Adipocyte (in vitro differentiated cells): ENCODE results near the gene ZNF668.

ENCODE experiments used
- DNase-seq: peaks from one replicate; pipeline ENCODE4 v3.0.0-alpha.2; 2015; ENCODE audit warnings: low read depth
- H3K27me3 ChIP-seq: replicated peaks from 2 replicates; pipeline ENCODE4 v1.7.0; 2013; ENCODE audit warnings: mild to moderate bottlenecking, low read length, moderate library complexity; ENCODE audit not compliant: control insufficient read depth, insufficient read depth
- H3K36me3 ChIP-seq: 2 replicates; pipeline ENCODE4 v1.7.0; 2013; ENCODE audit warnings: low read length, mild to moderate bottlenecking, moderate library complexity; ENCODE audit not compliant: control insufficient read depth, insufficient read depth, severe bottlenecking
- H3K4me1 ChIP-seq: 2 replicates; pipeline ENCODE4 v1.7.0; 2013; ENCODE audit warnings: mild to moderate bottlenecking, low read length, moderate library complexity; ENCODE audit not compliant: control insufficient read depth, insufficient read depth
- H3K4me3 ChIP-seq: 2 replicates; pipeline ENCODE4 v1.7.0; 2013; ENCODE audit warnings: mild to moderate bottlenecking, low read length, moderate library complexity
- H3K9ac ChIP-seq: 2 replicates; pipeline ENCODE4 v1.7.0; 2013; ENCODE audit warnings: mild to moderate bottlenecking, low read length, moderate library complexity
- H3K9me3 ChIP-seq: 2 replicates; pipeline ENCODE4 v1.7.0; 2013; ENCODE audit warnings: mild to moderate bottlenecking, low read length, moderate library complexity; ENCODE audit not compliant: control insufficient read depth

ZNF668 gene

DNA sequence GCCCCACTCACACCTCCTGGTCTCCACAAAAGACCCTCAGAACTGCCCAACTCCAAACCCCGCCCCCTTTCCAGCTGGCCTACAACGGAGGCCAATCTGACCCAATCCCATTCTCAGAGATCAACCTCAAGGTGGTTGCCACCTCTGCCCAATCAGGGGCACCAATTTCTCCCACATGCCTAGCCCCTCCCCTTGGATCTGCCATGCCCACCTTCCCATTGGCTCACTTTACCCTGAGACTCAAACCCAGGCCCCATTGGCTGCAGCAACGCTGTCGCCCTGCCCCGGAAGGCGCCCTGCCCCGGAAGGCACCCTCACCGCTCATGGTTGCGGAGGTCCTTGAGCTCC is 10.6 kb downstream of the ZNF668 start:
- peaks cover 31% of the 10 kb centered on the region for H3K36me3 ChIP-seq
- H3K4me1 ChIP-seq, result peaks cover 17% of the 10 kb centered on the region
- no peak overlapping the region for H3K4me3 ChIP-seq

GRCh38 chr16:31061813-31062440 is 12.1 kb downstream of the ZNF668 start:
- H3K9ac ChIP-seq, result no peak overlapping the region

More for the DNA sequence above, 10.6 kb downstream of the ZNF668 start:
- no peaks in the 10 kb centered on the region for H3K27me3 ChIP-seq
- peak overlapping the region; percentile 2 for H3K9ac ChIP-seq
- no peaks in the 10 kb centered on the region for H3K9me3 ChIP-seq
- DNase-seq, result no peak

DNA sequence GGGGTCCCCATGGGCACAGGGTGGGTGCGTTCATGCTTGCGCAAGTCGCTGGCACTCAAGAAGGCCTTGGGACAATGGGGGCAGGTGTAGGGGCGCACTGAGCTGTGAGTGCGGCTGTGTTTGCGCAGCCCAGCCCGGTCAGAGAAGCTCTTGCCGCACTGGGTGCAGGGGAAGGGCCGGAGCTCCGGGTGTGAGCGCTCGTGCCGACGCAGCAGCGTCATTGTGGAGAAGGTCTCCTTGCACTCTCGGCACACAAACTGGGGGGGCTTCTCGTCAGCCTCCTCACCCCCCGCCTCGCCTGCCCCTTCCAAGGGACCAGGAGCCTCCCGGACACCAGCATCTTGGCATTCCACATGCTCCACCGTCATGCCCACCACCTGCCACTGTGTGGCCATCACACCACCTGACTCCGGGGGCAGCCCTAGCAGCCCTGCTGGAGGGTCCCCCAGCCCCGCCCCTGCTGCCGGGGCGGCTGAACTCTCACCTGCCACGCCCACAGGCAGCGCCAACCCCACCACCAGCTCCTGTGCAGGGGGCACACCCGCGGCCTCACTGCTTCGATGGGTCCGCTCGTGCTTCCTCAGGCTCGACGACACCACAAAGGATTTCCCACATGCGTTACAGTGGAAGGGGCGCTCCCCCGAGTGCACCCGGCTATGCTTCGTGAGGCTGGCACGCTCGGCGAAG is 12.8 kb downstream of the ZNF668 start:
- Histone ChIP-seq H3K36me3 (peaks cover 34% of the 10 kb centered on the region), H3K27me3 (no peaks in the 10 kb centered on the region), H3K4me3 (no peak overlapping the region), H3K9me3 (no peaks in the 10 kb centered on the region), H3K9ac (no peak overlapping the region), H3K4me1 (peaks cover 17% of the 10 kb centered on the region)
- DNase-seq, result no peak

More at GRCh38 chr16:31061813-31062440, 12.1 kb downstream of the ZNF668 start:
- Histone ChIP-seq H3K36me3 (peaks cover 34% of the 10 kb centered on the region), H3K4me1 (peaks cover 17% of the 10 kb centered on the region), H3K9me3 (no peaks in the 10 kb centered on the region), H3K4me3 (no peak overlapping the region), H3K27me3 (no peaks in the 10 kb centered on the region)
- DNase-seq, result no peak

DNA sequence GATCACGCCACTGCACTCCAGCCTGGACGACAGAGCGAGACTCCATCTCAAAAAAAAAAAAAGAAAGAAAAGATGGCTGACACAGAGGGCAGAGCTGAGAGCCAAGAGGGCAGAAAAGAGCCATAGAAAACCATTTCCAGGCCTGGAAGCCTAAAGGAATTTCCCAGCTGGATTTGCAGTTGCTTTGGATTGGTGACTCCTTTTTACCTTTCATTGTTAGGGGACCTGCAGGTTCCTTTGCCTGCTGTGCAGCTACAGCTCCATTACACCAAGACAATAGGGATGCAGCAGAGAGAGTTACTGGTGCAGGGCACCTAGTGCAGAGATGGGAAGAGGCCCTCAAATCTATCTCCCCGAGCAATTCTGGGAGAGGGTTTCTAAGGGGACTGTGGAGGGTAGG is 18.4 kb downstream of the ZNF668 start:
- Histone ChIP-seq H3K9me3 (no peaks in the 10 kb centered on the region), H3K36me3 (peaks cover 7% of the 10 kb centered on the region), H3K4me3 (no peak overlapping the region), H3K9ac (no peak overlapping the region), H3K4me1 (peaks cover 12% of the 10 kb centered on the region), H3K27me3 (no peaks in the 10 kb centered on the region)
- no peak for DNase-seq

DNA sequence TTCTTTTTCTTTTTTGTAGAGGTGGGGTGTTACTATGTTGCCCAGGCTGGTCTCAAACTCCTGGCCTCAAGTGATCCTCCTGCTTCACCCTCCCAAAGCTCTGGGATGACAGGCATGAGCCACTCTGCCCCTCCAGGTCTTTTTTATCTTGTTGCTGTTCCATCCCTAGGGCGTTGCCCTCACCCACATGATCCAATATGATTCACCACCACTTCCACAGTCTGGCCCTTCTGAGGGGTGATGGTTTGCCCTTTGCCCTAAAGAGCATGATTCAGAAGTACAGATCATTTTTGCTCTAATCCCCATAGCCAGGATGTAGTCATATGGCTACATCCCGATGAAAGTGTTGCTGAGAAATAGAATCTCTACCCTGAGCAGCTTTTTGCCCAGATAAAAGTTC is 21.9 kb downstream of the ZNF668 start:
- no peak overlapping the region for H3K4me3 ChIP-seq

GRCh38 chr16:31050280-31051030 is 23.6 kb downstream of the ZNF668 start:
- H3K9me3 ChIP-seq, result no peaks in the 10 kb centered on the region
- H3K9ac ChIP-seq, result no peak overlapping the region
- H3K4me3 ChIP-seq, result no peak overlapping the region
- peaks cover 12% of the 10 kb centered on the region for H3K4me1 ChIP-seq
- H3K36me3 ChIP-seq, result no peaks in the 10 kb centered on the region
- no peak for DNase-seq
- H3K27me3 ChIP-seq, result no peaks in the 10 kb centered on the region

More for the DNA sequence above, 21.9 kb downstream of the ZNF668 start:
- no peaks in the 10 kb centered on the region for H3K9me3 ChIP-seq
- peak overlapping the region; percentile 56 for H3K9ac ChIP-seq
- peak; percentile 77 for DNase-seq
- H3K4me1 ChIP-seq, result peaks cover 12% of the 10 kb centered on the region
- H3K27me3 ChIP-seq, result no peaks in the 10 kb centered on the region
- no peaks in the 10 kb centered on the region for H3K36me3 ChIP-seq

GRCh38 chr16:31043898-31044481 is 30.1 kb downstream of the ZNF668 start:
- no peaks in the 10 kb centered on the region for H3K4me1 ChIP-seq
- no peak overlapping the region for H3K4me3 ChIP-seq
- DNase-seq, result no peak
- H3K36me3 ChIP-seq, result peaks cover 36% of the 10 kb centered on the region
- H3K9me3 ChIP-seq, result no peaks in the 10 kb centered on the region
- H3K27me3 ChIP-seq, result no peaks in the 10 kb centered on the region
- H3K9ac ChIP-seq, result no peak overlapping the region

DNA sequence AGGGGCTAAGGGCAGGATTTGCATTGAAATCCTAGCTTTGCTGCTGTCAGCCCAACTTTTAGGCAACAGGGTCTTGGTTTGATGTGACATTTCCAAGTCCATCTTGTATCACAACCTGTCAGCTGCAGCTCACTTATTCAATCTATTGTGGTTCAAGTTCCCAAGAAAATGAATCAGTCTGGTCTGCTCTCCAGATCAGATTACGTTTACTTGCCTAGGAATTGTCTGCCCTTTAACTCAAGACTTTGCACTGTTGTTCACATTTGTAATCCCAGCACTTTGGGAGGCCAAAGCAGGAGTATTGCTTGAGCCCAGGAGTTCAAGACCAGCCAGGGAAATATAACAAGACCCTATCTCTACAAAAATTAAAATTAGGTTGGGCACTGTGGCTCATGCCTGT is 30.7 kb downstream of the ZNF668 start:
- H3K4me3 ChIP-seq, result no peak overlapping the region
- no peaks in the 10 kb centered on the region for H3K27me3 ChIP-seq
- H3K36me3 ChIP-seq, result peaks cover 42% of the 10 kb centered on the region
- no peaks in the 10 kb centered on the region for H3K4me1 ChIP-seq
- DNase-seq, result no peak
- H3K9me3 ChIP-seq, result no peaks in the 10 kb centered on the region
- no peak overlapping the region for H3K9ac ChIP-seq

GRCh38 chr16:31042866-31043265 is 31.2 kb downstream of the ZNF668 start:
- Histone ChIP-seq H3K27me3 (no peaks in the 10 kb centered on the region), H3K4me3 (no peak overlapping the region), H3K9me3 (no peaks in the 10 kb centered on the region), H3K36me3 (peaks cover 47% of the 10 kb centered on the region), H3K9ac (no peak overlapping the region), H3K4me1 (no peaks in the 10 kb centered on the region)
- no peak for DNase-seq

DNA sequence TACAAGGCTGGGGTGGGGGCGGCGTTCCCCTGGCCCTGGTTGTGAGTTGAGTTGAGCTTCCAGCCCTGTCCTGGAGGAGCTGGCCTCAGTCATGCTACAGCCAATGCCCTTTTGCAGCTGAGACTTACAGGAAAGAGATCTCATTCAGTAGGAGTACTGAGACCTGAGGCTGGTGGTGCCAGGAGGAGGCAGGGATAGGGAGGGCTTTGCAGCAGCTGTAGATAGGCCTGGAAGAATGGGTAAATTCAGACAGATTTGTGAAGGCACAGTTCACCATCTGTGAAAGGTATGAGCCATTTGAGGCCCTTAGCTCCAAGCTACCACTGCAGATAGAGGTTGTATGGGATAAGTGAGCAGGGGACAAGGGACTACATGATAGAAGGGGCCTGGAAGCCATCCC is 35.0 kb downstream of the ZNF668 start:
- Histone ChIP-seq H3K4me3 (no peak overlapping the region), H3K9ac (no peak overlapping the region), H3K9me3 (no peaks in the 10 kb centered on the region), H3K36me3 (peaks cover 50% of the 10 kb centered on the region), H3K27me3 (no peaks in the 10 kb centered on the region), H3K4me1 (peaks cover 7% of the 10 kb centered on the region)
- no peak for DNase-seq

GRCh38 chr16:31036691-31037090 is 37.3 kb downstream of the ZNF668 start:
- H3K9me3 ChIP-seq, result no peaks in the 10 kb centered on the region
- no peak overlapping the region for H3K9ac ChIP-seq
- no peaks in the 10 kb centered on the region for H3K27me3 ChIP-seq
- H3K4me1 ChIP-seq, result peaks cover 14% of the 10 kb centered on the region
- peaks cover 35% of the 10 kb centered on the region for H3K36me3 ChIP-seq
- DNase-seq, result no peak
- no peak overlapping the region for H3K4me3 ChIP-seq
